Chondrocyte (in vitro differentiated cells): Measurements from ENCODE around the gene PTPN23. TPM values are rescaled to one million over a fixed set of nuclear protein-coding genes. Genes with fewer than 3 reads are reported as not detected.
A peak's percentile ranks its signal among the peaks of the same experiment; 100 is the strongest.
"Not testable (repeated sequence)": the region's sequence is repeated elsewhere in the genome, so short reads cannot be mapped to it uniquely, and the experiment has no call there.

ENCODE experiments used
- DNase-seq: peaks from one replicate; pipeline ENCODE4 v3.0.0; 2021; ENCODE audit warnings: mixed read lengths, low spot score
- H3K27ac Mint-ChIP-seq: one replicate; pipeline ENCODE4 v1.8.0; 2021; ENCODE audit warnings: mild to moderate bottlenecking, moderate library complexity, mixed read lengths; ENCODE audit not compliant: unreplicated experiment
- H3K27me3 Mint-ChIP-seq: 2 replicates; pipeline ENCODE4 v1.8.0; 2021; ENCODE audit warnings: low read depth, mixed read lengths
- H3K36me3 Mint-ChIP-seq: 2 replicates; pipeline ENCODE4 v1.8.0; 2021; ENCODE audit warnings: low read depth, mixed read lengths
- H3K4me1 Mint-ChIP-seq: 2 replicates; pipeline ENCODE4 v1.8.0; 2021; ENCODE audit warnings: low read depth, mild to moderate bottlenecking, mixed read lengths
- H3K4me3 Mint-ChIP-seq: one replicate; pipeline ENCODE4 v1.8.0; 2021; ENCODE audit warnings: mild to moderate bottlenecking, moderate library complexity, mixed read lengths; ENCODE audit not compliant: unreplicated experiment
- H3K9me3 Mint-ChIP-seq: 2 replicates; pipeline ENCODE4 v1.8.0; 2021; ENCODE audit warnings: low read depth, mixed read lengths
- total RNA-seq: library from RNA; stranded (reverse); gene quantifications from 3 replicates; pipeline ENCODE4 v1.2.1, GENCODE V29; 2021
- TF ChIP-seq, protein P1 (sequence below): fragments of 200-600 bp; sonication (generic); IDR thresholded peaks from 2 replicates; pipeline ENCODE4 v1.5.0; 2021; ENCODE audit warnings: antibody characterized with exemption, mild to moderate bottlenecking, moderate library complexity

PTPN23 gene
- total RNA-seq, 1 donor from 2014 or later = 47.8 TPM

DNA sequence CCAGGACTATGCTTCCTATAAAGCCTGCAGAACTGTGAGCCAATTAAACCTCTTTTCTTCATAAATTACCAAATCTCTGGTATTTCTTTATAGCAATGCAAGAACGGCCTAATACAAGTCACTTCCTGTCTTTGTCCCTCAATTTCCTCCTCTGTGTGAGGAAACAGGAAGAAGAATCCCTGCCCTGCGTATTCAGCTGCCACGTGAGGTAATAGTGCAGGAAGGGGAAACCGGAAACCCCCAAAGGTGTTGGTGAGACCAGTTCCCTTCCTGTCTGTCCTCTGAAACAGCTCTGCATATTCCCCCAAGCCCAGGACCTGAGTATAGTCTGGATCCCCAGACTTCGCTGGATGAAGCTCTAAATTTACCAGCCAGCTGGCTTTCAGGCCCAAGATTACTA, 18.1 kb upstream of the PTPN23 start:
- DNase-seq = no peak
- Mint-ChIP-seq H3K36me3 (peaks cover 8% of the 10 kb centered on the region), H3K4me1 (peaks cover 9% of the 10 kb centered on the region), H3K27ac (no peak overlapping the region), H3K9me3 (peaks cover 24% of the 10 kb centered on the region), H3K27me3 (no peaks in the 10 kb centered on the region), H3K4me3 (no peak overlapping the region)
- TF ChIP-seq, protein P1, sequence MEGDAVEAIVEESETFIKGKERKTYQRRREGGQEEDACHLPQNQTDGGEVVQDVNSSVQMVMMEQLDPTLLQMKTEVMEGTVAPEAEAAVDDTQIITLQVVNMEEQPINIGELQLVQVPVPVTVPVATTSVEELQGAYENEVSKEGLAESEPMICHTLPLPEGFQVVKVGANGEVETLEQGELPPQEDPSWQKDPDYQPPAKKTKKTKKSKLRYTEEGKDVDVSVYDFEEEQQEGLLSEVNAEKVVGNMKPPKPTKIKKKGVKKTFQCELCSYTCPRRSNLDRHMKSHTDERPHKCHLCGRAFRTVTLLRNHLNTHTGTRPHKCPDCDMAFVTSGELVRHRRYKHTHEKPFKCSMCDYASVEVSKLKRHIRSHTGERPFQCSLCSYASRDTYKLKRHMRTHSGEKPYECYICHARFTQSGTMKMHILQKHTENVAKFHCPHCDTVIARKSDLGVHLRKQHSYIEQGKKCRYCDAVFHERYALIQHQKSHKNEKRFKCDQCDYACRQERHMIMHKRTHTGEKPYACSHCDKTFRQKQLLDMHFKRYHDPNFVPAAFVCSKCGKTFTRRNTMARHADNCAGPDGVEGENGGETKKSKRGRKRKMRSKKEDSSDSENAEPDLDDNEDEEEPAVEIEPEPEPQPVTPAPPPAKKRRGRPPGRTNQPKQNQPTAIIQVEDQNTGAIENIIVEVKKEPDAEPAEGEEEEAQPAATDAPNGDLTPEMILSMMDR = no peak

DNA sequence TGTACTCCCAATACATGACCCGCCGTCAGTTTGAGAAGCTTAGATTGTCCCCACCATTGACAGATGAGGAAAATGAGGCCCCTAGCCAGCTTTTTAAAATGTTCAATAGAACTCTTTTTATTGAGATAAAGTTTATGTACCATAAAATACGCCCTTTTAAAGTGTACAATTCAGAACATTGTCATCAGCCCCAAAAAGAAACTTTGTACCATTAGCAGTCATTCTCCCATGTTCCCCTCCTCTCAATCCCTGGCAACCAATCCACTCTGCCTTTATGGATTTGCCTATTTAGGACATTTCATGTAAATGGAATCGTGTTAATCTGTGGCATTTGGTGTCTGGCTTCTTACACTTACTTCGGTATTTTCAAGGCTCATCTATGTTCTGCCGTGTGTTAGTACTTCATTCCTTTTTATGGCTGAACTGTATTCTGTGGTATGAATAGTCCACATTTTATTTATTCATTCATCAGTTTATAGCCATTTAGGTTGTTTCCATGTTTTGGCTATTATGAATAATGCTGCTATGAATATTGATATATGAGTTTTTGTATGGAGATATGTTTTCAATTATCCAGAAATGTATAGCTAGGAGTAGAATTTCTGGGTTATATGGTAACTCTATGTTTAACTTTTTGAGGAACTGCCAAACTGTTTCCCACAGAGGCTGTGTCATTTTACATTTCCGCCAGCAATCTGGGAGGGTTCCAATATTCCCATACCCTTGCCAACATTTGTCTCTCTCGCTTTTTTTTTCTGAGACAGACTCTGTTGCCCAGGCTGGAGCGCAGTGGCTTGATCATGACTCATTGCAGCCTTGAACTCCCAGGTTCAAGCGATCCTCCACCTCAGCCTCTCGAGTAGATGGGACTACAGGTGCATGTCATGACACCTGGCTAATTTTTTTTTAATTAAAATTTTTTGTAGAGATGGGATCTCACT, 15.3 kb upstream of the PTPN23 start:
- Mint-ChIP-seq H3K4me3 (no peak overlapping the region), H3K27me3 (no peaks in the 10 kb centered on the region), H3K9me3 (peaks cover under 1% of the 10 kb centered on the region), H3K27ac (peak overlapping the region; percentile 80), H3K4me1 (peaks cover 9% of the 10 kb centered on the region), H3K36me3 (no peaks in the 10 kb centered on the region)
- TF ChIP-seq, protein P1 = no peak
- no peak for DNase-seq

DNA sequence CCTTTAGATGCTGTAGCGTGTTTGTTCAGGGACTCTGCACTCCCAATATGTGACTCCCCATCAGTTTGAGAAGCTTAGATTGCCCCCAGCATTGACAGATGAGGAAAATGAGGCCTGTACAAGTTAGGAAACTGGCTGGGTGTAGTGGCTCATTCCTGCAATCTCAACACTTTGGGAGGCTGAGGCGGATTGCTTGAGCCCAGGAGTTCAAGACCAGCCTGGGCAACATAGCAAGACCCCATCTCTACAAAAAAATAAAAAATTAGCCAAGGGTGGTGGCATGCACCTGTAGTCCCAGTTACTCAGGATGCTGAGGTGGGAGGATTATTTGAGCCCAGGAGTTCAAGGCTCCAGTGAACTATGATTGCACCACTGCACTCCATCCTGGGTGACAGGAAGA, 14.0 kb upstream of the PTPN23 start:
- Mint-ChIP-seq H3K27me3 (peaks cover 2% of the 10 kb centered on the region), H3K4me3 (no peak overlapping the region), H3K4me1 (peaks cover 9% of the 10 kb centered on the region), H3K9me3 (no peaks in the 10 kb centered on the region), H3K27ac (no peak overlapping the region), H3K36me3 (no peaks in the 10 kb centered on the region)
- DNase-seq = no peak
- TF ChIP-seq, protein P1 = no peak

DNA sequence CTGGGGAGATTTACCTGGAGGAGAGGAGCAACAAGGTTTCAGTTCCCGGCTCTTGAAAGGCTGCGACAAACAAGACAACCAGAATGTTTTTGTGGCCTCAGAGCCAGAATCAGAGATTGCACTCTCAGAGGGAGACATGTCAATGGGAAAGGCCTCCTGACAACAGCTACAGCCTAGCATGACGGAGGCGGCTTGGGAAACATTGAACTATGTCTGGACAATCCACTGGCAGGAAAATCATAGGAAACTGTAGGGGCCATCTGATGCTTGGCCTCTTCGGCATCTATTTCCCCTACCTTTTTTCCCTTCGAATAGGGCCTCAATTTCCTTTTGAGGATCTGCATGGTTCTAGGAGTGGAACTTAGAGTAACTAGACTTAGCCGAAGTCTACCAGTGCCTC, 13.2 kb upstream of the PTPN23 start:
- no peak overlapping the region for H3K27ac Mint-ChIP-seq

DNA sequence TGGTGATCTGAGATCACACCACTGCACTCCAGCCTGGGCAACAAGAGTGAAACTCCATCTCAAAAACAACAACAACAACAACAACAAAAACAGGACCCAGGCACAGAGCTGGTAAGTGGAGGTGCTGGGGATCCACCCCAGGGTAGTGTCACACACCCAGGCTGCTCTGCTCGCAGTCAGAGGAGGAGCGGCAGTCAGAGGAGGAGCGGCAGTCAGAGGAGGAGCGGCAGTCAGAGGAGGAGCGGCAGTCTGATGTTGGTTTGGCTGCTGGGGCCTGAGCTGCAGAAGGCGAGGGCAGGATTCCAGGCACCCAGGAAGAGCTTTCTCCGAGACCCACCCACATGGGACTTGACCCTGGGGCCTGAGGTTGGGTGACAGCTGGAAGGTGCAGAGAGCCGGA, 10.8 kb upstream of the PTPN23 start:
- H3K27ac Mint-ChIP-seq, H3K27me3 Mint-ChIP-seq, H3K4me1 Mint-ChIP-seq, H3K4me3 Mint-ChIP-seq, DNase-seq, H3K9me3 Mint-ChIP-seq, H3K36me3 Mint-ChIP-seq: not testable (repeated sequence)

More for the DNA sequence above, 13.2 kb upstream of the PTPN23 start:
- H3K4me1 Mint-ChIP-seq = peaks cover 9% of the 10 kb centered on the region
- H3K36me3 Mint-ChIP-seq = no peaks in the 10 kb centered on the region
- peaks cover 2% of the 10 kb centered on the region for H3K27me3 Mint-ChIP-seq
- H3K9me3 Mint-ChIP-seq = no peaks in the 10 kb centered on the region
- TF ChIP-seq, protein P1 = no peak
- no peak overlapping the region for H3K4me3 Mint-ChIP-seq
- no peak for DNase-seq
